ENCODE measurements around the gene MFGE8. TPM values are rescaled to one million over a fixed set of nuclear protein-coding genes. Genes with fewer than 3 reads are reported as not detected.
A peak's percentile ranks its signal among the peaks of the same experiment; 100 is the strongest.

MFGE8 gene
- total and polyA plus RNA-seq, 9 of the 15 experiments (the other 6 are each of a cell fraction or from before 2014, with no cell fraction given), result 2.3 to 142 (median 62.3) TPM

GRCh38 chr15:88894348-88894818 lies 18.8 kb downstream of the MFGE8 start:
- Histone ChIP-seq H3K79me2 (ENCODE audit: control insufficient read depth, insufficient read depth, low read length) (no peaks in the 10 kb centered on the region), H3K9ac (ENCODE audit: insufficient read depth in 1 of 2, low read depth in 2 of 2, low read length in 2 of 2) (peak overlapping the region in 1 of 2 experiments; percentile 89; a peak in 1 of 4 replicates), H3K4me1 (replicated peaks in 1 of 2; ENCODE audit: control insufficient read depth in 2 of 2, insufficient read depth in 2 of 2, low read length in 2 of 2) (peaks cover 9 to 42% of the 10 kb centered on the region in 2 experiments; a peak in 4 of 5 replicates), H3K4me3 (no peak overlapping the region), H3K27ac (ENCODE audit: extremely low read depth, low read depth, low read length) (no peak overlapping the region), H3K27me3 (ENCODE audit: control insufficient read depth in 2 of 2, insufficient read depth in 2 of 2, low read length in 2 of 2) (peaks cover 0 to 2% of the 10 kb centered on the region in 2 experiments; a peak in 2 of 5 replicates), H2AFZ (ENCODE audit: low read depth, low read length) (no peak overlapping the region), H4K20me1 (replicated peaks; ENCODE audit: control insufficient read depth, insufficient read depth, low read length) (no peaks in the 10 kb centered on the region), H3K36me3 (ENCODE audit: control insufficient read depth, insufficient read depth, low read length) (peaks cover 3% of the 10 kb centered on the region; the same call in 1 of the 3 replicates), H3K9me3 (replicated peaks; ENCODE audit: control insufficient read depth, insufficient read depth, low read depth, low read length) (no peaks in the 10 kb centered on the region), H3K9me1 (ENCODE audit: control insufficient read depth, insufficient read depth, low read length) (no peaks in the 10 kb centered on the region), H3K4me2 (ENCODE audit: insufficient read depth, low read length) (no peak overlapping the region; the same call in 1 of the 2 replicates)
- DNase-seq (ENCODE audit: extremely low read depth in 1 of 4, low spot score in 3 of 4), result peak; percentile 75 to 76 (median 76)
- WGBS (ENCODE audit: insufficient coverage, low coverage, missing lambda C conversion rate), result 25% methylated on average over 17 of the region's 23 CpGs
- peak; percentile 83 for FAIRE-seq
- POLR2A ChIA-PET, result interaction anchor here (1.0 kb wide), 1 partner anchor 14 kb away, joined by 6 read pairs; no protein-coding TSS in a partner anchor
- intact Hi-C loops (cut with micrococcal nuclease), result no loop called here
- peak; percentile 71 for ATAC-seq
- BruUV-seq (replicated peaks), result no TSS peak
- CTCF ChIA-PET (ENCODE audit: low intra/inter-chr PET ratio), result interaction anchor here (1.1 to 2.6 kb wide), 4 partner anchors 123 to 537 kb away, joined by 3 to 11 read pairs (median 7); no protein-coding TSS in a partner anchor
- in situ Hi-C loops (cut with MboI), result no loop called here
- TF ChIP-seq TEAD1 (CRISPR knock-in tag; IDR thresholded peaks at IDR 0.05) (peak in 1 of 2 experiments; percentile 46; a peak in 1 of 4 replicates), MAX (CRISPR knock-in tag; IDR thresholded peaks at IDR 0.05) (peak; percentile 36; the same call in 1 of the 2 replicates), LCOR (CRISPR knock-in tag; IDR thresholded peaks at IDR 0.05) (no peak), BHLHE40 (IDR thresholded peaks at IDR 0.05; ENCODE audit: low read length) (0 out of 2 replicates have a peak, but pooled peaks have one; percentile 37), CTBP1 (IDR thresholded peaks at IDR 0.05; ENCODE audit: borderline replicate concordance) (peak; percentile 40; the same call in 1 of the 2 replicates), HCFC1 (IDR thresholded peaks at IDR 0.05; ENCODE audit: low read depth, low read length) (no peak), HMG20B (CRISPR knock-in tag; IDR thresholded peaks at IDR 0.05) (no peak), RAD21 (CRISPR knock-in tag; conservative IDR thresholded peaks at IDR 0.05 in 1 of 2, IDR thresholded peaks at IDR 0.05 in 1 of 2) (peak; percentile 44 to 81; a peak in 3 of 4 replicates)
- TF ChIP-seq, protein P1, sequence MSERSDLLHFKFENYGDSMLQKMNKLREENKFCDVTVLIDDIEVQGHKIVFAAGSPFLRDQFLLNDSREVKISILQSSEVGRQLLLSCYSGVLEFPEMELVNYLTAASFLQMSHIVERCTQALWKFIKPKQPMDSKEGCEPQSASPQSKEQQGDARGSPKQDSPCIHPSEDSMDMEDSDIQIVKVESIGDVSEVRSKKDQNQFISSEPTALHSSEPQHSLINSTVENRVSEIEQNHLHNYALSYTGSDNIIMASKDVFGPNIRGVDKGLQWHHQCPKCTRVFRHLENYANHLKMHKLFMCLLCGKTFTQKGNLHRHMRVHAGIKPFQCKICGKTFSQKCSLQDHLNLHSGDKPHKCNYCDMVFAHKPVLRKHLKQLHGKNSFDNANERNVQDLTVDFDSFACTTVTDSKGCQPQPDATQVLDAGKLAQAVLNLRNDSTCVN (CRISPR knock-in tag; IDR thresholded peaks at IDR 0.05), result no peak
- TF ChIP-seq, protein P2, sequence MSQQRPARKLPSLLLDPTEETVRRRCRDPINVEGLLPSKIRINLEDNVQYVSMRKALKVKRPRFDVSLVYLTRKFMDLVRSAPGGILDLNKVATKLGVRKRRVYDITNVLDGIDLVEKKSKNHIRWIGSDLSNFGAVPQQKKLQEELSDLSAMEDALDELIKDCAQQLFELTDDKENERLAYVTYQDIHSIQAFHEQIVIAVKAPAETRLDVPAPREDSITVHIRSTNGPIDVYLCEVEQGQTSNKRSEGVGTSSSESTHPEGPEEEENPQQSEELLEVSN (IDR thresholded peaks at IDR 0.05; ENCODE audit: borderline replicate concordance in 1 of 2, extremely low read depth in 1 of 2, insufficient read depth in 1 of 2, insufficient read length in 1 of 2, low read depth in 1 of 2, low read length in 1 of 2, poor library complexity in 1 of 2, severe bottlenecking in 1 of 2), result peak; percentile 18 to 39

All from K562 (cell line).